SK-N-SH (cell line): ENCODE data around the gene SOX21. TPM values are rescaled to one million over a fixed set of nuclear protein-coding genes. Genes with fewer than 3 reads are reported as not detected.

Experiments
- CTCF ChIA-PET: fragments of 300-600, 350-600 bp; formaldehyde crosslinking; extraction: SDS; loops from one replicate; lab custom pipeline; 2021; lab: Yijun Ruan, JAX
- POLR2A ChIA-PET: fragments of 350-600 bp; sonication (Branson Sonifier 250); formaldehyde crosslinking; extraction: SDS; loops from one replicate; lab custom pipeline; 2020; ENCODE audit warnings: antibody characterized with exemption, inconsistent platforms; lab: Yijun Ruan, JAX
- DNase-seq: peaks from one replicate; pipeline ENCODE4 v3.0.0; 2012
- H2AFZ ChIP-seq: fragments of 200-600 bp; sonication (generic); 2 replicates; pipeline ENCODE4 v1.8.1; 2016; ENCODE audit warnings: antibody characterized with exemption, mild to moderate bottlenecking, low read depth
- H3F3A ChIP-seq: fragments of 200-600 bp; sonication (generic); replicated peaks from 2 replicates; pipeline ENCODE3; 2016; ENCODE audit warnings: antibody characterized with exemption, mild to moderate bottlenecking; ENCODE audit not compliant: insufficient read depth
- H3K27ac ChIP-seq, 2 experiments: fragments of 200-500 bp in 1 of 2; fragments of 200-600 bp in 1 of 2; sonication (Bioruptor generic) in 1 of 2; sonication (generic), shearing (Covaris generic) in 1 of 2; 2 replicates each; pipeline versions ENCODE4 v1.5.1 to v1.6.1; 2014 to 2016; ENCODE audit warnings: low read depth in 2 of 2, inconsistent platforms in 1 of 2, low read length in 1 of 2, mild to moderate bottlenecking in 1 of 2, mixed read lengths in 1 of 2
- H3K27me3 ChIP-seq: fragments of 200-600 bp; sonication (generic), shearing (Covaris generic); 2 replicates; pipeline ENCODE4 v1.6.1; 2016; ENCODE audit warnings: mixed run types; ENCODE audit not compliant: insufficient read depth
- H3K36me3 ChIP-seq, 2 experiments: fragments of 200-500 bp in 1 of 2; fragments of 200-600 bp in 1 of 2; sonication (Bioruptor generic) in 1 of 2; sonication (generic) in 1 of 2; replicated peaks in 1 of 2; 2 replicates each; pipeline versions ENCODE3 to v1.5.1; 2014 to 2016; ENCODE audit warnings: low read length in 1 of 2, mild to moderate bottlenecking in 1 of 2; ENCODE audit not compliant: insufficient read depth in 2 of 2, control insufficient read depth in 1 of 2
- H3K4me1 ChIP-seq, 2 experiments: fragments of 200-500 bp in 1 of 2; fragments of 200-600 bp in 1 of 2; sonication (Bioruptor generic) in 1 of 2; sonication (generic), shearing (Covaris generic) in 1 of 2; 2 replicates each; pipeline versions ENCODE4 v1.5.1 to v1.6.1; 2014 to 2016; ENCODE audit warnings: low read depth in 1 of 2, low read length in 1 of 2, mixed run types in 1 of 2; ENCODE audit not compliant: insufficient read depth in 2 of 2, control insufficient read depth in 1 of 2
- H3K4me2 ChIP-seq: fragments of 200-600 bp; sonication (generic), shearing (Covaris generic); 2 replicates; pipeline ENCODE4 v1.6.1; 2017; ENCODE audit warnings: mixed run types
- H3K4me3 ChIP-seq, 2 experiments: fragments of 200-500 bp in 1 of 2; fragments of 200-600 bp in 1 of 2; sonication (Bioruptor generic) in 1 of 2; sonication (generic), shearing (Covaris generic) in 1 of 2; 2 replicates each; pipeline versions ENCODE4 v1.5.1 to v1.8.1; 2014 to 2016; ENCODE audit warnings: low read depth in 2 of 2, inconsistent platforms in 1 of 2, low read length in 1 of 2, mild to moderate bottlenecking in 1 of 2, mixed read lengths in 1 of 2, moderate library complexity in 1 of 2
- H3K79me2 ChIP-seq: fragments of 200-600 bp; sonication (generic); 2 replicates; pipeline ENCODE4 v1.8.1; 2017; ENCODE audit warnings: mild to moderate bottlenecking; ENCODE audit not compliant: insufficient read depth
- H3K9ac ChIP-seq: fragments of 200-600 bp; sonication (generic); 2 replicates; pipeline ENCODE4 v1.6.1; 2017; ENCODE audit warnings: mixed run types
- H3K9me2 ChIP-seq: fragments of 200-600 bp; sonication (generic); 2 replicates; pipeline ENCODE4 v1.6.1; 2017; ENCODE audit warnings: mixed run types
- H3K9me3 ChIP-seq: fragments of 200-600 bp; sonication (generic); 2 replicates; pipeline ENCODE4 v1.6.1; 2017; ENCODE audit warnings: mixed run types, mild to moderate bottlenecking, moderate library complexity
- H4K20me1 ChIP-seq: fragments of 200-600 bp; sonication (generic); 2 replicates; pipeline ENCODE4 v1.6.1; 2017; ENCODE audit warnings: mild to moderate bottlenecking, mixed run types; ENCODE audit not compliant: insufficient read depth
- CHD2 ChIP-seq: fragments of 150-350 bp; IDR thresholded peaks from 2 replicates; pipeline ENCODE4 v1.6.1; 2018; ENCODE audit warnings: low read length; ENCODE audit not compliant: partially characterized antibody
- ELF1 ChIP-seq: IDR thresholded peaks from 2 replicates; pipeline ENCODE4 v1.4.0; 2012
- FOXM1 ChIP-seq: IDR thresholded peaks from 2 replicates; pipeline ENCODE4 v1.4.0; 2012; ENCODE audit warnings: low read depth, mild to moderate bottlenecking
- POLR2AphosphoS5 ChIP-seq: IDR thresholded peaks from 2 replicates; pipeline ENCODE4 v1.6.1; 2012; ENCODE audit warnings: low read depth, low read length
- RAD21 ChIP-seq: IDR thresholded peaks from 2 replicates; pipeline ENCODE4 v1.6.1; 2012; ENCODE audit warnings: mild to moderate bottlenecking, low read length
- RCOR1 ChIP-seq: fragments of 150-350 bp; IDR thresholded peaks from 2 replicates; pipeline ENCODE4 v1.6.1; 2017; ENCODE audit warnings: antibody characterized with exemption, low read length
- RFX5 ChIP-seq: IDR thresholded peaks from 2 replicates; pipeline ENCODE4 v1.6.1; 2012; ENCODE audit warnings: mild to moderate bottlenecking, improper control_type of control experiment, low read length
- RXRA ChIP-seq: IDR thresholded peaks from 2 replicates; pipeline ENCODE4 v1.4.0; 2012; ENCODE audit warnings: low read depth, mild to moderate bottlenecking, borderline replicate concordance
- TAF1 ChIP-seq: IDR thresholded peaks from 2 replicates; pipeline ENCODE4 v1.6.1; 2012; ENCODE audit warnings: low read depth, mild to moderate bottlenecking, low read length, moderate library complexity, borderline replicate concordance
- TEAD4 ChIP-seq: IDR thresholded peaks from 2 replicates; pipeline ENCODE4 v1.4.0; 2012; ENCODE audit warnings: mild to moderate bottlenecking, borderline replicate concordance; ENCODE audit not compliant: insufficient read depth
- WGBS: methylation state at CpG from one replicate; pipeline ENCODE4 v1.1.6; 2017; ENCODE audit warnings: low lambda C conversion rate; 5-methylcytosine and 5-hydroxymethylcytosine counted together
- polyA plus RNA-seq, 3 experiments: library from polyadenylated mRNA; depleted of rRNA; stranded (reverse); fragments of >200 nt; gene quantifications; 2 replicates each; pipeline ENCODE4 v1.2.3, GENCODE V29; 2012
- TF ChIP-seq, protein P1 (sequence below): IDR thresholded peaks from 2 replicates; pipeline ENCODE4; 2012
- TF ChIP-seq, protein P2 (sequence below): fragments of 150-350 bp; IDR thresholded peaks from 2 replicates; pipeline ENCODE4 v1.6.1; 2017; ENCODE audit warnings: antibody characterized with exemption, low read length, low read depth, borderline replicate concordance
- TF ChIP-seq, protein P3 (sequence below): IDR thresholded peaks from 2 replicates; pipeline ENCODE4 v1.6.1; 2012; ENCODE audit warnings: mild to moderate bottlenecking, low read depth, low read length, moderate library complexity
- TF ChIP-seq, protein P4 (sequence below): IDR thresholded peaks from 2 replicates; pipeline ENCODE4 v1.4.0; 2012; ENCODE audit warnings: low read depth, borderline replicate concordance
- TF ChIP-seq, protein P5 (sequence below): IDR thresholded peaks from 2 replicates; pipeline ENCODE4 v1.4.0; 2012; ENCODE audit warnings: low read depth

Gene SOX21
- polyA plus RNA-seq, 1 of the 3 experiments (the other 2 are of a cell fraction), result not detected

DNA sequence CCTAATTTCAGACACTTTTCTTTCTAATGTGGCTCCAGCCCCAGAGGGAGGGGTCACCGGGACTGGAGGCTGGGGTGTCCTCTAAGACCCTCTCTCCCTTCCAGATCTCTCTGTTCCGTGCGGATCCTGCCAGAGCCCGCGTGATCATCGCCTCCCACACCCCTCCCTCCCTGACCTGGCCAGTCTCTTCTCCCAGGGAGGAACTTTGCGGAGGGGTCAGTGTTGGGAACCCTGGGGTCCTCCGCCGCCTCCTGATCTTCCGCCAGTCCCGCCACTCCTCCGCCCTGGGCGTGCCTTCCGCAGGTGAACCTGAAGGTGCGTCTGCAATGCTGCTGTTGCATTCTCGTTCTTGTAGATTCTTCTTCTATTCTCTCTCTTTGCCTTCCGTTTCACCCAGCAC is 9.1 kb downstream of the SOX21 start:
- CTCF ChIA-PET, result interaction anchor here (1.3 kb wide), 1 partner anchor 29 kb away, joined by 5 read pairs; no protein-coding TSS in a partner anchor
- H3K27ac ChIP-seq, result no peak overlapping the region
- TF ChIP-seq, protein P1, sequence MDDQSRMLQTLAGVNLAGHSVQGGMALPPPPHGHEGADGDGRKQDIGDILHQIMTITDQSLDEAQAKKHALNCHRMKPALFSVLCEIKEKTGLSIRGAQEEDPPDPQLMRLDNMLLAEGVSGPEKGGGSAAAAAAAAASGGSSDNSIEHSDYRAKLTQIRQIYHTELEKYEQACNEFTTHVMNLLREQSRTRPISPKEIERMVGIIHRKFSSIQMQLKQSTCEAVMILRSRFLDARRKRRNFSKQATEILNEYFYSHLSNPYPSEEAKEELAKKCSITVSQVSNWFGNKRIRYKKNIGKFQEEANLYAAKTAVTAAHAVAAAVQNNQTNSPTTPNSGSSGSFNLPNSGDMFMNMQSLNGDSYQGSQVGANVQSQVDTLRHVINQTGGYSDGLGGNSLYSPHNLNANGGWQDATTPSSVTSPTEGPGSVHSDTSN, result no peak
- TF ChIP-seq, protein P2, sequence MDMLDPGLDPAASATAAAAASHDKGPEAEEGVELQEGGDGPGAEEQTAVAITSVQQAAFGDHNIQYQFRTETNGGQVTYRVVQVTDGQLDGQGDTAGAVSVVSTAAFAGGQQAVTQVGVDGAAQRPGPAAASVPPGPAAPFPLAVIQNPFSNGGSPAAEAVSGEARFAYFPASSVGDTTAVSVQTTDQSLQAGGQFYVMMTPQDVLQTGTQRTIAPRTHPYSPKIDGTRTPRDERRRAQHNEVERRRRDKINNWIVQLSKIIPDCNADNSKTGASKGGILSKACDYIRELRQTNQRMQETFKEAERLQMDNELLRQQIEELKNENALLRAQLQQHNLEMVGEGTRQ, result no peak
- TF ChIP-seq FOXM1 (no peak), RAD21 (no peak), POLR2AphosphoS5 (no peak), TEAD4 (no peak), RXRA (no peak), TAF1 (no peak), CHD2 (no peak), RFX5 (no peak), ELF1 (no peak), RCOR1 (no peak)
- TF ChIP-seq, protein P3, sequence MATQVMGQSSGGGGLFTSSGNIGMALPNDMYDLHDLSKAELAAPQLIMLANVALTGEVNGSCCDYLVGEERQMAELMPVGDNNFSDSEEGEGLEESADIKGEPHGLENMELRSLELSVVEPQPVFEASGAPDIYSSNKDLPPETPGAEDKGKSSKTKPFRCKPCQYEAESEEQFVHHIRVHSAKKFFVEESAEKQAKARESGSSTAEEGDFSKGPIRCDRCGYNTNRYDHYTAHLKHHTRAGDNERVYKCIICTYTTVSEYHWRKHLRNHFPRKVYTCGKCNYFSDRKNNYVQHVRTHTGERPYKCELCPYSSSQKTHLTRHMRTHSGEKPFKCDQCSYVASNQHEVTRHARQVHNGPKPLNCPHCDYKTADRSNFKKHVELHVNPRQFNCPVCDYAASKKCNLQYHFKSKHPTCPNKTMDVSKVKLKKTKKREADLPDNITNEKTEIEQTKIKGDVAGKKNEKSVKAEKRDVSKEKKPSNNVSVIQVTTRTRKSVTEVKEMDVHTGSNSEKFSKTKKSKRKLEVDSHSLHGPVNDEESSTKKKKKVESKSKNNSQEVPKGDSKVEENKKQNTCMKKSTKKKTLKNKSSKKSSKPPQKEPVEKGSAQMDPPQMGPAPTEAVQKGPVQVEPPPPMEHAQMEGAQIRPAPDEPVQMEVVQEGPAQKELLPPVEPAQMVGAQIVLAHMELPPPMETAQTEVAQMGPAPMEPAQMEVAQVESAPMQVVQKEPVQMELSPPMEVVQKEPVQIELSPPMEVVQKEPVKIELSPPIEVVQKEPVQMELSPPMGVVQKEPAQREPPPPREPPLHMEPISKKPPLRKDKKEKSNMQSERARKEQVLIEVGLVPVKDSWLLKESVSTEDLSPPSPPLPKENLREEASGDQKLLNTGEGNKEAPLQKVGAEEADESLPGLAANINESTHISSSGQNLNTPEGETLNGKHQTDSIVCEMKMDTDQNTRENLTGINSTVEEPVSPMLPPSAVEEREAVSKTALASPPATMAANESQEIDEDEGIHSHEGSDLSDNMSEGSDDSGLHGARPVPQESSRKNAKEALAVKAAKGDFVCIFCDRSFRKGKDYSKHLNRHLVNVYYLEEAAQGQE, result no peak
- TF ChIP-seq, protein P4, sequence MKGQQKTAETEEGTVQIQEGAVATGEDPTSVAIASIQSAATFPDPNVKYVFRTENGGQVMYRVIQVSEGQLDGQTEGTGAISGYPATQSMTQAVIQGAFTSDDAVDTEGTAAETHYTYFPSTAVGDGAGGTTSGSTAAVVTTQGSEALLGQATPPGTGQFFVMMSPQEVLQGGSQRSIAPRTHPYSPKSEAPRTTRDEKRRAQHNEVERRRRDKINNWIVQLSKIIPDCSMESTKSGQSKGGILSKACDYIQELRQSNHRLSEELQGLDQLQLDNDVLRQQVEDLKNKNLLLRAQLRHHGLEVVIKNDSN, result no peak
- TF ChIP-seq, protein P5, sequence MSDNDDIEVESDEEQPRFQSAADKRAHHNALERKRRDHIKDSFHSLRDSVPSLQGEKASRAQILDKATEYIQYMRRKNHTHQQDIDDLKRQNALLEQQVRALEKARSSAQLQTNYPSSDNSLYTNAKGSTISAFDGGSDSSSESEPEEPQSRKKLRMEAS, result no peak
- TF ChIP-seq, all 33 proteins: peak for 0

More for the DNA sequence above, 9.1 kb downstream of the SOX21 start:
- H3K9ac ChIP-seq, result no peak overlapping the region
- H3K4me2 ChIP-seq, result no peak overlapping the region
- POLR2A ChIA-PET, result no interaction called here
- peaks cover 76% of the 10 kb centered on the region for H3K27me3 ChIP-seq
- no peak overlapping the region for H3K4me3 ChIP-seq
- H3K79me2 ChIP-seq, result no peaks in the 10 kb centered on the region
- H3K9me3 ChIP-seq, result no peaks in the 10 kb centered on the region
- peak; percentile 34 for DNase-seq
- WGBS, result 25% methylated on average over 16 of the region's 17 CpGs
- no peaks in the 10 kb centered on the region for H4K20me1 ChIP-seq
- no peaks in the 10 kb centered on the region for H3K9me2 ChIP-seq
- no peaks in the 10 kb centered on the region for H3K36me3 ChIP-seq
- peaks cover 0 to 3% of the 10 kb centered on the region in 2 experiments; a peak in 1 of 4 replicates for H3K4me1 ChIP-seq
- no peak overlapping the region for H2AFZ ChIP-seq
- H3F3A ChIP-seq, result no peaks in the 10 kb centered on the region
